Panc1 (cell line): ENCODE results near the gene FRYL.

Experiments used
- CTCF ChIP-seq: fragments of 450-650 bp; IDR thresholded peaks from 2 replicates; pipeline ENCODE4 v1.5.1; 2017; ENCODE audit warnings: mild to moderate bottlenecking
- POLR2AphosphoS5 ChIP-seq: IDR thresholded peaks from 2 replicates; pipeline ENCODE4 v1.6.1; 2012; ENCODE audit warnings: mild to moderate bottlenecking, low read depth, low read length, moderate library complexity
- REST ChIP-seq, 2 experiments: IDR thresholded peaks; 2 replicates each; pipeline ENCODE4 v1.6.1; 2011 to 2012; ENCODE audit warnings: low read depth in 2 of 2, control low read depth in 1 of 2, low read length in 1 of 2, mild to moderate bottlenecking in 1 of 2, moderate library complexity in 1 of 2; ENCODE audit not compliant: insufficient read depth in 1 of 2
- SIN3A ChIP-seq: IDR thresholded peaks from 2 replicates; pipeline ENCODE4 v1.6.1; 2012; ENCODE audit warnings: low read depth, mild to moderate bottlenecking, low read length, moderate library complexity, borderline replicate concordance; ENCODE audit not compliant: insufficient read depth
- TCF7L2 ChIP-seq: IDR thresholded peaks from 2 replicates; pipeline ENCODE4 v1.6.1; 2011; ENCODE audit warnings: mild to moderate bottlenecking, low read depth, low read length, inconsistent platforms

GRCh38 chr4:48481581-48481980 lies 298.5 kb downstream of the FRYL start:
- TF ChIP-seq CTCF (no peak), POLR2AphosphoS5 (no peak), SIN3A (no peak), TCF7L2 (no peak), REST (IDR thresholded peaks at IDR 0.05; ENCODE audit: insufficient read depth in 1 of 2, low read depth in 2 of 2, low read length in 1 of 2) (no peak)
